GM23338 (cell line): ENCODE results near the gene HACE1. TPM values are rescaled to one million over a fixed set of nuclear protein-coding genes. Genes with fewer than 3 reads are reported as not detected.

Experiments
- ATAC-seq: fragments of 200-7000 bp; cut with Tn5 transposase; 3 replicates; pipeline ENCODE4 v1.9.1; 2020
- DNase-seq: peaks from one replicate; pipeline ENCODE4 v3.0.0-alpha.2; 2015; ENCODE audit warnings: low spot score
- H2AFZ ChIP-seq: fragments of 200-600 bp; sonication (generic); 2 replicates; pipeline ENCODE4 v1.8.0; 2016; ENCODE audit warnings: antibody characterized with exemption, mild to moderate bottlenecking, moderate library complexity
- H3F3A ChIP-seq: fragments of 200-600 bp; sonication (generic); replicated peaks from 2 replicates; pipeline ENCODE4 v1.8.0; 2017; ENCODE audit warnings: antibody characterized with exemption, mixed run types, low read depth
- H3K27ac ChIP-seq: fragments of 200-600 bp; sonication (generic); 2 replicates; pipeline ENCODE4 v1.6.1; 2016; ENCODE audit warnings: low read depth
- H3K27me3 ChIP-seq: fragments of 200-600 bp; sonication (generic); 2 replicates; pipeline ENCODE4 v1.8.0; 2016; ENCODE audit warnings: mild to moderate bottlenecking, mixed run types, moderate library complexity; ENCODE audit not compliant: insufficient read depth
- H3K36me3 ChIP-seq: fragments of 200-600 bp; sonication (generic); 2 replicates; pipeline ENCODE4 v1.8.0; 2016; ENCODE audit warnings: mild to moderate bottlenecking; ENCODE audit not compliant: insufficient read depth
- H3K4me1 ChIP-seq: fragments of 200-600 bp; sonication (generic); 2 replicates; pipeline ENCODE4 v1.8.0; 2016; ENCODE audit warnings: mild to moderate bottlenecking, moderate library complexity; ENCODE audit not compliant: insufficient read depth
- H3K4me2 ChIP-seq: fragments of 200-600 bp; sonication (generic); 2 replicates; pipeline ENCODE4 v1.7.1; 2017; ENCODE audit warnings: mixed run types
- H3K4me3 ChIP-seq: fragments of 200-600 bp; sonication (generic); 2 replicates; pipeline ENCODE4 v1.6.1; 2016; ENCODE audit warnings: mixed run types
- H3K79me2 ChIP-seq: fragments of 200-600 bp; sonication (generic); replicated peaks from 2 replicates; pipeline ENCODE4 v1.8.0; 2017; ENCODE audit warnings: mild to moderate bottlenecking; ENCODE audit not compliant: insufficient read depth
- H3K9me2 ChIP-seq: fragments of 200-600 bp; sonication (generic); 2 replicates; pipeline ENCODE4 v1.8.0; 2017; ENCODE audit not compliant: insufficient read depth
- H4K20me1 ChIP-seq: fragments of 200-600 bp; sonication (generic); replicated peaks from 2 replicates; pipeline ENCODE4 v1.8.0; 2017; ENCODE audit warnings: mild to moderate bottlenecking; ENCODE audit not compliant: insufficient read depth
- H3K27ac Mint-ChIP-seq: 2 replicates; pipeline ENCODE4 v1.8.0; 2020; ENCODE audit warnings: inconsistent platforms, mild to moderate bottlenecking, moderate library complexity, mixed read lengths
- H3K27me3 Mint-ChIP-seq: 3 replicates; pipeline ENCODE4 v1.8.0; 2022; ENCODE audit warnings: low read depth, mild to moderate bottlenecking, moderate library complexity, mixed read lengths, inconsistent platforms; ENCODE audit not compliant: insufficient read depth, poor library complexity
- H3K36me3 Mint-ChIP-seq: 3 replicates; pipeline ENCODE4 v1.8.0; 2021; ENCODE audit warnings: low read depth, mild to moderate bottlenecking, inconsistent platforms, moderate library complexity, mixed read lengths
- H3K4me1 Mint-ChIP-seq: 3 replicates; pipeline ENCODE4 v1.8.0; 2020; ENCODE audit warnings: mild to moderate bottlenecking, inconsistent platforms, mixed read lengths
- H3K4me3 Mint-ChIP-seq: 3 replicates; pipeline ENCODE4 v1.8.0; 2021; ENCODE audit warnings: moderate library complexity, mild to moderate bottlenecking, inconsistent platforms, mixed read lengths
- H3K9me3 Mint-ChIP-seq: 3 replicates; pipeline ENCODE4 v1.8.0; 2020; ENCODE audit warnings: moderate library complexity, mild to moderate bottlenecking, inconsistent platforms, mixed read lengths
- CREB1 ChIP-seq: fragments of 250-450 bp; sonication (Bioruptor Pico); IDR thresholded peaks from 2 replicates; pipeline ENCODE4 v1.5.0; 2020; ENCODE audit warnings: low read depth, mild to moderate bottlenecking, moderate library complexity
- CTCF ChIP-seq, 2 experiments: fragments of 200-600 bp in 1 of 2; sonication (generic) in 1 of 2; conservative IDR thresholded peaks; 2 replicates each; pipeline versions ENCODE4 v1.5.1 to v1.6.1; 2016 to 2017; ENCODE audit warnings: antibody characterized with exemption in 2 of 2, low read depth in 2 of 2, mild to moderate bottlenecking in 2 of 2, moderate library complexity in 1 of 2
- ETS1 ChIP-seq: IDR thresholded peaks from 2 replicates; pipeline ENCODE4 v1.6.1; 2016; ENCODE audit warnings: antibody characterized with exemption
- EZH2 ChIP-seq: fragments of 200-600 bp; sonication (generic); IDR thresholded peaks from one replicate; pipeline ENCODE4 v1.8.0; 2017; ENCODE audit warnings: antibody characterized with exemption, mild to moderate bottlenecking, low read depth; ENCODE audit not compliant: unreplicated experiment
- EZH2phosphoT487 ChIP-seq: fragments of 200-600 bp; sonication (generic); IDR thresholded peaks from one replicate; pipeline ENCODE4 v1.8.1; 2018; ENCODE audit warnings: antibody characterized with exemption; ENCODE audit not compliant: unreplicated experiment
- REST ChIP-seq: IDR thresholded peaks from one replicate; pipeline ENCODE4 v1.6.1; 2018; ENCODE audit warnings: antibody characterized with exemption; ENCODE audit not compliant: unreplicated experiment
- STAT1 ChIP-seq: IDR thresholded peaks from one replicate; pipeline ENCODE4 v1.6.1; 2016; ENCODE audit warnings: antibody characterized with exemption; ENCODE audit not compliant: unreplicated experiment
- ZNF331 ChIP-seq: fragments of 250-450 bp; sonication (Bioruptor Pico); IDR thresholded peaks from 2 replicates; pipeline ENCODE4 v1.5.0; 2020; ENCODE audit warnings: low read depth, mild to moderate bottlenecking, moderate library complexity
- polyA plus RNA-seq: library from polyadenylated mRNA; unstranded; fragments of >200 nt; fragmentation: Nextera tagmentation; extraction: Ambion mirVana; gene quantifications from 2 replicates; pipeline ENCODE4 v1.2.1, GENCODE V29; 2016
- total RNA-seq: library from RNA; depleted of rRNA; stranded (reverse); fragments of >200 nt; shearing (Covaris generic); gene quantifications from 2 replicates; pipeline ENCODE4 v1.2.3, GENCODE V29; 2014

HACE1 gene
- total and polyA plus RNA-seq, 2 experiments from 2014 or later, result 8.6 to 28.7 TPM

GRCh38 chr6:104860221-104860620 is 502 bp upstream of the HACE1 start:
- no peak for DNase-seq
- Histone ChIP-seq H3K79me2 (peaks cover 38% of the 10 kb centered on the region), H3K36me3 (no peaks in the 10 kb centered on the region), H3K4me1 (peaks cover 5% of the 10 kb centered on the region; the same call in 1 of the 2 replicates), H3K4me3 (peak overlapping the region; percentile 81), H3K27me3 (no peaks in the 10 kb centered on the region), H2AFZ (peak overlapping the region; percentile 90), H3K9me2 (no peaks in the 10 kb centered on the region), H3K27ac (no peak overlapping the region), H4K20me1 (peaks cover 6% of the 10 kb centered on the region; the same call in 1 of the 2 replicates), H3F3A (no peaks in the 10 kb centered on the region), H3K4me2 (peak overlapping the region; percentile 86)
- TF ChIP-seq ZNF331 (CRISPR knock-in tag) (no peak), EZH2 (no peak), EZH2phosphoT487 (no peak), ETS1 (no peak), REST (no peak), STAT1 (no peak)
- H3K27me3 Mint-ChIP-seq, result peaks cover 1% of the 10 kb centered on the region
- H3K4me1 Mint-ChIP-seq, result peaks cover 12% of the 10 kb centered on the region
- H3K9me3 Mint-ChIP-seq, result no peaks in the 10 kb centered on the region
- no peak for ATAC-seq
- H3K4me3 Mint-ChIP-seq, result peak overlapping the region; percentile 98
- H3K36me3 Mint-ChIP-seq, result no peaks in the 10 kb centered on the region; the same call in 1 of the 3 replicates
- no peak overlapping the region for H3K27ac Mint-ChIP-seq

DNA sequence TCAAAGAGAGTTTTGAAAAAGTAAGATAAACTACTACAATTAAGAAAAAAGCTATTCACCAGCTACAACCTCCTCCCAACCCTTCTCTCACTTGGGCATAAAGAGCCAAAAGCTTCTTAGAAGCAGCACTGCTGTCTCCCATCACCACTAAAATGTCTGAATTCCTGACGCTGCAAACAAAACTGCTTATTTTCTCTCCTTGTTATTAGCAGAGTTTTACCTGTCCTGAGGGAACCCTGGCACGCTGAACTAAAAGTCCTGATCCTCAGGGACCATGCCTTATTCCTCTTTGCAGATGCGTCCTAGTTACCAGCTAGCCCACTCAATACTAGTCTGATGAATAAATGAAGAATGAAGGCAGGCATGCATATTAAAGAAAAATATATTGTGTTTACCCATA is 1.1 kb downstream of the HACE1 start:
- Mint-ChIP-seq H3K4me1 (peaks cover 12% of the 10 kb centered on the region), H3K36me3 (no peaks in the 10 kb centered on the region; the same call in 1 of the 3 replicates), H3K9me3 (no peaks in the 10 kb centered on the region), H3K27ac (no peak overlapping the region), H3K4me3 (peak overlapping the region; percentile 98), H3K27me3 (peaks cover 1% of the 10 kb centered on the region)
- peak overlapping the region; percentile 86 for H3K4me2 ChIP-seq
- no peak for ATAC-seq
- H3K9me2 ChIP-seq, result no peaks in the 10 kb centered on the region
- peak; percentile 12 for DNase-seq
- no peak overlapping the region for H3K27ac ChIP-seq
- no peaks in the 10 kb centered on the region for H3F3A ChIP-seq
- no peaks in the 10 kb centered on the region for H3K36me3 ChIP-seq
- peaks cover 5% of the 10 kb centered on the region; the same call in 1 of the 2 replicates for H3K4me1 ChIP-seq
- H2AFZ ChIP-seq, result peak overlapping the region; percentile 86
- TF ChIP-seq ZNF331 (CRISPR knock-in tag) (no peak), CTCF (conservative IDR thresholded peaks at IDR 0.05; ENCODE audit: low read depth in 2 of 2) (no peak), EZH2phosphoT487 (no peak), EZH2 (no peak), CREB1 (CRISPR knock-in tag) (no peak)
- peak overlapping the region; percentile 81 for H3K4me3 ChIP-seq
- peaks cover 54% of the 10 kb centered on the region for H3K79me2 ChIP-seq
- no peaks in the 10 kb centered on the region for H3K27me3 ChIP-seq
- H4K20me1 ChIP-seq, result peaks cover 10% of the 10 kb centered on the region; the same call in 1 of the 2 replicates
